AG04450 (cell line): Measurements from ENCODE around the gene UBN2. TPM values are rescaled to one million over a fixed set of nuclear protein-coding genes. Genes with fewer than 3 reads are reported as not detected.

Experiments used
- CTCF ChIA-PET: fragments of 300-600, 350-600 bp; formaldehyde crosslinking; extraction: SDS; loops from one replicate; lab custom pipeline; 2022; ENCODE audit warnings: antibody characterized with exemption, inconsistent platforms; lab: Charles Lee
- POLR2A ChIA-PET: fragments of 350-600 bp; formaldehyde crosslinking; extraction: SDS; loops from one replicate; lab custom pipeline; 2021; ENCODE audit warnings: antibody characterized with exemption, inconsistent platforms; lab: Yijun Ruan, JAX
- DNase-seq: peaks from one replicate; pipeline ENCODE4 v3.0.0-alpha.2; 2011; ENCODE audit warnings: low read depth, low spot score
- H3K27ac ChIP-seq: one replicate; pipeline ENCODE4 v1.5.1; 2012; ENCODE audit warnings: low read depth, low read length, control low read depth
- H3K27me3 ChIP-seq: one replicate; pipeline ENCODE4 v1.6.0; 2012; ENCODE audit warnings: low read length; ENCODE audit not compliant: control insufficient read depth, insufficient read depth
- H3K4me3 ChIP-seq: 2 replicates; pipeline ENCODE4 v1.5.1; 2011; ENCODE audit warnings: mild to moderate bottlenecking, low read depth, low read length, control low read depth
- H3K9me3 ChIP-seq: 2 replicates; pipeline ENCODE4 v1.5.1; 2012; ENCODE audit warnings: low read length; ENCODE audit not compliant: control insufficient read depth, insufficient read depth
- polyA minus RNA-seq: library from RNA; depleted of rRNA, polyadenylated mRNA; stranded (reverse); fragments of >200 nt; gene quantifications from 2 replicates; pipeline ENCODE4 v1.2.3, GENCODE V29; 2011; rRNA and poly(A)+ RNA removed
- polyA plus RNA-seq: library from polyadenylated mRNA; depleted of rRNA; stranded (reverse); fragments of >200 nt; gene quantifications from 2 replicates; pipeline ENCODE4 v1.2.3, GENCODE V29; 2011; rRNA removed
- TF ChIP-seq, protein P1 (sequence below): IDR thresholded peaks from 2 replicates; pipeline ENCODE4 v1.5.1; 2011; ENCODE audit warnings: low read depth, low read length, control low read depth, inconsistent platforms

UBN2 gene
- polyA plus RNA-seq (3.3 and 4.7 TPM in 2 replicates), polyA minus RNA-seq (5.4 and 8.6 TPM in 2 replicates)

DNA sequence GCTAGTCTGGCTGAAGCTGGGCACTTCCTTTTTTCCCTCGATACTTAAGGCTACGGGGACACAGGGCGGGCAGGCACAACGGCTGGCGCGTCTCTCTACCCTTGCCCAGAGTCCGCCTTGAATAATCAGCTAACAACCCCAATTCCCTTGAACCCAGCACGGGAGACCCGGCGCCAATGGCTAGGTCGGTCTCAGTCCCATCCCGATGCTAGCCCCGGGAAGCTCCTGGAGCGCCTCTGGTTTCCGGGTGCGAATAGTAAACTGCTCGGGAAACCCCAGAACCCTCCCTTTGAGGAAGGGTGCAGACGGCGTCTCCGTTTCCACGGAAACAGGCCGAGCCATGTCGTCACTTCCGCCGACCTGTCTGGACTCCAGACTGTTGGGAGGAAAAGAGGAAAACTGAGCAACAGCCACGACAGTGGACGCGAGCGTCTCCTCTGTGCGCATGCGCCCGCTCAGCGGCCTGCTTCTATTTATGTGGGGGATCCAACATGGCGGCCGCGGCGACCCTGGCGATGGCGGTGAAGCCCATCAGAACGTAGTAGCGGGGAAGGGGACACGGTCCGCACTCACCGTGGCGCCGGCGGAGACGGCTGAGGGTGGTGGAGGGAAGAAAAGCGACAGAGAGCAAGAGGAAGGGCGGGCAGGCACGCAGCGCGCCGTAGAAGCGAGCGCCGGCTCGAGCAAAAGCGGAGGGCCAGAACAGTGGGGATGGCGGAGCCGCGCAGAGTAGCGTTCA lies at the start of gene UBN2:
Gene UBN2, plus strand, starts transcription at position 464 of the 739 bp plus-strand sequence. Its CDS starts 248 bp downstream, at position 712.
- no peaks in the 10 kb centered on the region for H3K27me3 ChIP-seq
- peak within 1 kb of the TSS; percentile 96 for H3K4me3 ChIP-seq
- TF ChIP-seq, protein P1, sequence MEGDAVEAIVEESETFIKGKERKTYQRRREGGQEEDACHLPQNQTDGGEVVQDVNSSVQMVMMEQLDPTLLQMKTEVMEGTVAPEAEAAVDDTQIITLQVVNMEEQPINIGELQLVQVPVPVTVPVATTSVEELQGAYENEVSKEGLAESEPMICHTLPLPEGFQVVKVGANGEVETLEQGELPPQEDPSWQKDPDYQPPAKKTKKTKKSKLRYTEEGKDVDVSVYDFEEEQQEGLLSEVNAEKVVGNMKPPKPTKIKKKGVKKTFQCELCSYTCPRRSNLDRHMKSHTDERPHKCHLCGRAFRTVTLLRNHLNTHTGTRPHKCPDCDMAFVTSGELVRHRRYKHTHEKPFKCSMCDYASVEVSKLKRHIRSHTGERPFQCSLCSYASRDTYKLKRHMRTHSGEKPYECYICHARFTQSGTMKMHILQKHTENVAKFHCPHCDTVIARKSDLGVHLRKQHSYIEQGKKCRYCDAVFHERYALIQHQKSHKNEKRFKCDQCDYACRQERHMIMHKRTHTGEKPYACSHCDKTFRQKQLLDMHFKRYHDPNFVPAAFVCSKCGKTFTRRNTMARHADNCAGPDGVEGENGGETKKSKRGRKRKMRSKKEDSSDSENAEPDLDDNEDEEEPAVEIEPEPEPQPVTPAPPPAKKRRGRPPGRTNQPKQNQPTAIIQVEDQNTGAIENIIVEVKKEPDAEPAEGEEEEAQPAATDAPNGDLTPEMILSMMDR: no peak
- ChIA-PET CTCF (interaction anchor here (0.7 kb wide), 1 partner anchor 171 kb away, joined by 3 read pairs; no protein-coding TSS in a partner anchor), POLR2A (interaction anchor here (0.6 to 1.0 kb wide), 3 partner anchors 97 to 129 kb away, joined by 3 read pairs; partner anchors contain the start of gene LUC7L2)
- peak within 1 kb of the TSS; percentile 85 for H3K27ac ChIP-seq
- peaks cover 3% of the 10 kb centered on the region; the same call in 1 of the 2 replicates for H3K9me3 ChIP-seq
- peak; percentile 94 for DNase-seq

DNA sequence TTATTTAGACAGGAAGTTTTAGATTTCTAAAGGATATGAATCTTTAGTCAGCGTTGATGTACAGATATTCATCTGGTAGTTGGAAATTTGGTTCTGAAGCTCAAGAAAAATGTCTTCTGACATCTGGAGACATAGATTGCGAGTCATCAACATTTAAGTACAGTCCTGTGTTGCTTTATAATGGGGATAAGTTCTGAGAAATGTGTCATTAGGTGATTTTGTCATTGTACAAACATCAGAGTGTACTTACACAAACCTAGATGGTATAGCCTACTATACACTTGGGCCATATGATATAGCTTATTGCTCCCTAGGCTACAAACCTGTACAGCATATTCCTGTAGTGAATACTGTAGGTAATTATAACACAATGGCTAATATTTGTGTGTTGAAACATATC lies 49.6 kb upstream of the UBN2 start:
- H3K9me3 ChIP-seq: no peaks in the 10 kb centered on the region; the same call in 1 of the 2 replicates
- H3K27ac ChIP-seq: no peak overlapping the region
- ChIA-PET CTCF (interaction anchor here (0.6 kb wide), 1 partner anchor 12 kb away, joined by 3 read pairs; no protein-coding TSS in a partner anchor), POLR2A (no interaction called here)
- TF ChIP-seq, protein P1: no peak
- H3K27me3 ChIP-seq: no peaks in the 10 kb centered on the region
- no peak overlapping the region for H3K4me3 ChIP-seq
- no peak for DNase-seq

DNA sequence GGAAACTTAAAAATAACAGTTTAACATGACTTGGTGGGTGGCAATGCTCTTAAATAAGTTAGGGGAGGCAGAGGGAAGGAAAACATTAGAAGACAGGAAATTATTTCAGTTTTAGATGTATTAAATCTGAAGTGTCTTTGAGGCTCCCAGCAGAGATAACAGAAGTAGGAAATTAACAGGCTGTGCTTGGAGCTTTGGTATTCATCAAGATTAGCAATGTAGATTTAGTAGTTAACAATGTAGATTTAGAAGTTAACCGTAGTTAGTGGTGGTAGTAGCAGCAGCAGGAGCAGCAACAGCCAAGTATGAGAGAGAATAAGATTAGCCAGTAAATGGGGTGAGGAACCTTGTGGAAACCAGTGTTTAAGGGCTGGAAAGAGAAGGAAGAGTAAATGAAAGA lies 48.7 kb upstream of the UBN2 start:
- no peaks in the 10 kb centered on the region for H3K27me3 ChIP-seq
- POLR2A ChIA-PET: no interaction called here
- TF ChIP-seq, protein P1: no peak
- no peak overlapping the region for H3K4me3 ChIP-seq
- DNase-seq: no peak
- no peak overlapping the region for H3K27ac ChIP-seq
- CTCF ChIA-PET: no interaction called here
- no peaks in the 10 kb centered on the region; the same call in 1 of the 2 replicates for H3K9me3 ChIP-seq

DNA sequence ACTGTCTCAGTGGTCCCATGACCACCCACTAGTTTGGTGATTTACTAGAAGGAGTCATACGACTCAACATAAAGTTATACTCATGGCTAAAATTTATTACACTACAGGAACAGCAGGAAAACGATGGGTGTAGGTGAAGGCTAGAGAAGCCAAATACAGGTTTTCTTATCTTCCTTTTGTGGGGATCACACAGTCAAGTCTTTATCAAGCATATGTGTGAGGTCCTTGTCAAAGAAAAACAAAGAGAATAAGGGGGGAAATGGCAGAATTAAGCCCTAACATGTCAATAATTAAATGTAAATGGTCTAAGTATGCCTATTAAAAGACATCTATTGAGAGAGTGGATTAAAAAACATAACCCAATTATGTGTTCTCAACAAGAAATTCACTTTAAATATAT lies 47.8 kb upstream of the UBN2 start:
- DNase-seq: no peak
- Histone ChIP-seq H3K9me3 (no peaks in the 10 kb centered on the region; the same call in 1 of the 2 replicates), H3K4me3 (no peak overlapping the region), H3K27me3 (no peaks in the 10 kb centered on the region), H3K27ac (no peak overlapping the region)
- ChIA-PET CTCF (no interaction called here), POLR2A (no interaction called here)
- TF ChIP-seq, protein P1: no peak

DNA sequence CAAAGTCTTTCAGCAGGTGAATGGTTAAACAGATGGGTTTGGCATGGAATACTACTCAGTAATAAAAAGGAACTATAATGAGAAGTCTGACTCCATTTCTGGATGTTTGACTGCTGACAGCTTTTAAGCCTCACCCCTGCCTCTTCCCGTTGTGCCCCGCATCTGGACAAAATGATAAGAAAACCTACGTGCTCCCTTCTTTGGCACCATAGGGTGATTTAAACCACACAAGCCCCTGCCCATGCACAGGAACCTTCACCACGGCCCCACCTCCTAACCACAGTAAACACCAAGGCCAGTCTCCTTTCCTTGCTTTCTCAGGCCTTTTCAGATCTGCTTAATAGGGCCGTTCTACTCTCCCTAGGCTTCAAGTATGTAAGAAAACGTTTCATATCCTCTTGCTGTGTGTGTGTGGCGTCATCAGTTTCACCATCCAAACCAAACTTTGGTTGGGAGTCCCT lies 47.1 kb upstream of the UBN2 start:
- TF ChIP-seq, protein P1: no peak
- Histone ChIP-seq H3K27ac (no peak overlapping the region), H3K27me3 (no peaks in the 10 kb centered on the region), H3K4me3 (no peak overlapping the region), H3K9me3 (no peaks in the 10 kb centered on the region; the same call in 1 of the 2 replicates)
- ChIA-PET POLR2A (no interaction called here), CTCF (no interaction called here)
- DNase-seq: no peak
